NCI-H82 (cell line): ENCODE results near the gene EIF4ENIF1.
"Not testable (repeated sequence)": the region's sequence is repeated elsewhere in the genome, so short reads cannot be mapped to it uniquely, and the experiment has no call there.

ENCODE experiments used
- DNase-seq: peaks from one replicate; lab custom pipeline; 2025; lab: John Stamatoyannopoulos, UW

The EIF4ENIF1 gene

DNA sequence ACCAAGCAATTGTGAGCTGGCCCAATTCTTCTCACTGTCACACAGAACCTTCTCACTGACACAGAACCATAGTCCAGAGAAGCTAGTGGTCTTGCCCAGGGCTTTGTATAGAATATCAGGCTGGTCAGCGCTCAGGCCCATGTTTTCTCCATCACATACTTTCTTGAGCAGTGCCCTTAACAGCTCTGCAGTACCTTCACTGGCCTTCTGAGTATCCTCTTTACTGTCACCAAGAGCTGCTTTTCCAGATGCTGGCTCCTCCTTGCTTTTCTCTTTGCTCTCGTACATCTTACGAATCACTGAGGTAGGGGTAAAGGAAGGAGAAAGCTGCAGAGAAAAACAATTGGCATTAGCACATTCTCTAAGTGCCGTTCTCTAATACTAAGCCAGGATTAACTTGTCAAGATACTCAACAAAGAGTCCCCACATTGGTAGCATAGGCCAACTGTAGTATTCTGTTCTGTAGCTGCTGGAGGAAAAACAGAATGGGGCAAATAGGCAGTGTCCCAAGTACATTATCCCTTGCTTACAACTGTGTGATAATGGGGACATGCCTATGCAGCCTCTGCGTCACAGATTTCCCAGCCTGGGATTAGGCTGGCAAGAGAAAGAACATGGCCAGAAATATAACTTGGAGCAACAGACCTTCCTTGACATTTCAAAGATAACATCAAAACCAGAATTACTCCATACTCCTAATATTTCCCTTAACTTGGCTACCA, 46.7 kb downstream of the EIF4ENIF1 start:
- DNase-seq = peak; percentile 66

DNA sequence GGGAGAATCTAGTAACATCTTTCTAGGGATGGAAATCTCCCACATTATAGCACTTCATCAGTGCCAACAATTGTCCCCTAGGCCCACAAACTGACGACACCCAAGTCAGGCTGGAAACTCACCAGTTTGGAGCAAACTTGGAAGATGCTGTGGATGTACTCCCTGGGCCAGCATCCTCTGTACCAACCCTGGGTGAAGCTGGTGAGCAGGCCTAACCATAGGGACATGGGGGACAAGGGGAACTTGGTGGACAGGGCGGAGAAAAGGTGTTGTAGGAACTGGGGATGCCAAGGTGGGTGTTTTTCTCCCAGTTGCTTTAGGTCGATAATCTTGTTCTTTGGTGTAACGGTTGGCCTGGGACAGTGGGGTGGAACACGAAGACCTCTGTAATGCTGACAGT, 48.0 kb downstream of the EIF4ENIF1 start:
- DNase-seq = no peak

DNA sequence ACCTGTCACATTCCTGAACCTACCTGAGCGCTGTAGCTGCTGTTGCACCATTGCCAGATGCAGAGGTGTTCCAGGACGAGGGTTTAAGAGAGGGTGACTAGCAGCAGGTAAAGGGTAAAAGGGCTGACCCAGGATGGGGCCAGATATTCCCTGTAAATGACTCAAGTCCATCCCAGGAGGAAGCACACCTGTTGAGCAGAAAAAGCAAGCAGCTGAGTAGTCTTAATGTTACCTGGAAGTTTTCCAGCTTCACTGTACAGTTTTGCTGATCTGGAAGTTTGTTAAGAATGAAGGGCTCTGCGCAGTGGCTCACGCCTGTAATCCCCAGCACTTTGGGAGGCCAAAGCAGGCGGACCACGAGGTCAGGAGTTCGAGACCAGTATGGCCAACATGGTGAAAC, 49.0 kb downstream of the EIF4ENIF1 start:
- DNase-seq = no peak

DNA sequence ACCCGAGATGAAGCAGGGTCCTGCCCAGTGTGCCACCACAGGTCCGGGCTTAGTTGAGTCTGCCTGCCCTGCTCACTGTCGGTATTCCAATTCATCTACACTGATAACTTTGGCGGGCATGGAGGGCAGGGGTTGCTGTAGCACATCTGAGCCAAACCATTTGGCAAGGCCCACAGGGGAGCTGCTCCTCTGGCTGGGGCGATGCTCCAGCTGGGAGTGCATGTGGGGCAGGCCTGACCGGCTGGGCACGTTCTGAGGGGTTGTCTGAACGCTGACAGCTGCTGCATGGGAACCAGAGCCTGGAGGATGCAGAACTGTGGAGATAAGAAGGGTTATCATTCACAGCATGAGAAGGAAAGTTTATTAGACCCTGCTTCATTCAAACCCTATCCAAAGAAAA, 49.8 kb downstream of the EIF4ENIF1 start:
- DNase-seq = no peak

DNA sequence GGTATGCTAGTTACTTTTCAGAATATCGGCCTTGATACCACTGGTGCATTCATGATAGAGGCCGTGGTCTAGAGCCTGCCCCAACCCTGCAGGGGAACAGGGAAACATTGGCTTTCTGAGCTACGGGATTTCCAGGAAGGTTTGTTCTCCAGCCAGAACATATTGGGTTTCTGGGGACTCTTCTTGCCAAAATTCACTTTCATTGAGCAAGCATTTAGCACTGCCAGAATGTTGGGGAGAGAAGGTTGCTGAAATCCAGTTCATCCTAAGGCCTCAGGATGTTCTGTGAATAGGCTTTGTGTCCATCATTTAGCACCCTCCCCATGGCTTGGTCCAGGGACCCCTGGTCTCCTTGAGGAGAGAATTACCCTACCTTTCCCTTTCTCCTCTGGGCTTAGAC, 53.5 kb downstream of the EIF4ENIF1 start:
- no peak for DNase-seq

DNA sequence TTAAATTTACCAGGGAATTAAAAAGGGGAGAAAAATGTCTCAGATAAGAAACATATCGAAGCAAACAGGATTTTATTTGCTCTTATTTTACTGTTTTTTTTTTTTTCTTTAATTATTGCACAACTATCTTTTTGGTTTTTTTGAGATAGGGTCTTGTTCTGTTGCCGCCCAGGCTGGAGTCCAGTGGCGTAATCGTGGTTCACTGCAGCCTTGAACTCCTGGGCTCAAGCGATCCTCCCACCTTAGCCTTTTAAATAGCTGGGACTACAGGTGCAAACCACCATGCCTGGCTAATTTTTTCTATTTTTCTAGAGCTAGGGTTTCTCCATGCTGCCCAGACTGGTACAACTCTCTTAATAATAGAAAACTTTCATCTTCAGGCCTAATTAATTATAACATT, 57.7 kb downstream of the EIF4ENIF1 start:
- no peak for DNase-seq

DNA sequence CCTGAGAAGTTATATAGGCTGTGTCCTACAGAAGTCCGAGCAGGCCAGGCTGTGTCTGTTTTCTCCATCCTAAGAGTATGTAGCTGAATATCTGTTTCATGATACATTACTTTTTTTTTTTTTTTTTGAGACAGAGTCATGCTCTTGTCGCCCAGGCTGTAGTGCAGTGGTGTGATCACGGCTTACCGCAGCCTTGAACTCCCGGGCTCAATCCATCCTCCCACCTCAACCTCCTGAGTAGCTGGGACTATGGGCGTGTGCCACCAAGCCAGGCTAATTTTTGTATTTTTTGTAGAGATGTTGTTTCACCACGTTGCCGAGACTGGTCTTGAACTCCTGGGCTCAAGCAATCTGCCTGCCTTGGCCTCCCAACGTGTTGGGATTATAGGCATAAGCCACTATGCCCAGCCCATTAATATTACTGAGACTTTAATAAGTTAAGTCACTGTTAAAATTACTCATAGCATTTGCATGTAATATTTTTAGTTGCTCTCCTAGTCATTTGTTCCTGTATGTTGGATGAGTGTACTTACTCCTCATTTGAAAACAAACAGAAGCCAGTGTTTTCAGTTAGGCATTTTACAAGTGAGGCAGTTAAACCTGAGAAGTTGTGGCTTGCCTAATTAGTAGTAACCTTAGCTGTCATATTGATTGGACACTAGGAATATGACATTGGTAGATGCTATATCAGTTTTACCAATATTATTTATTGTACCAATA, 64.2 kb downstream of the EIF4ENIF1 start:
- no peak for DNase-seq

DNA sequence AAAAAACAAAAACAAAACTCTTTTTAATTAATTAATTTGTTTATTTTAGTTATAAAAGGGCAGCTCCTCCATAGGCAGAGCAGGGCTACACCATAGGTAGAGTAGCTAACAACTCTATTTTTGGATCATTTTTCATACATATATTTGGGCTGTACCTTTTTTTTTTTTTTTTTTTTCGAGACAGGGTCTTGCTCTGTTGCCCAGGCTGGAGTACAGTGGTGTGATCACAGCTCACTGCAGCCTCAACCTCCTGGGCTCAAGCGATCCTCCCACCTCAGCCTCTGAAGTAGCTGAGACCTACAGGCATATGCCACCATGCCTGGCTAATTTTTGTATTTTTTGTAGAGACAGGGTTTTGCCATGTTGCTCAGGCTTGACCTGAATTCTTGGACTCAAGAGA, 87.3 kb downstream of the EIF4ENIF1 start:
- not testable (repeated sequence) for DNase-seq

DNA sequence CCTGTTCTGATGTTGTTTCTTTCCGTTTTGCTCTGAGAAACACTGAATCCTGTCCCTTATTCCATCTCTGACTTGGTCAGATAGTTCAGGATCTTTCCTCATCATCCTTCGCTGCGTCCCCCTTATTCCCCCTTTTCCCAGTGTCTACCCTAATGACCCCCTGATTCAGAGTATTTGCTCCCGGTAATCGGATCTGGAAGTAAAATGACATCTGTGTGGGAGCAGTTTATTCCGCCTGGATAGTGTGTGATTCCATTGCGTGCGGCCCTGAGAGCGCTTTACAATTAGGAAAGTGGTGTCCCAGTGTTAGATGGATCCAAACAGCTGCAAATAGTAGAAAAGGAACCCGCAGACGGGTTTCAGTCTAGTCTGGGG, 89.6 kb downstream of the EIF4ENIF1 start:
- DNase-seq = peak; percentile 66

DNA sequence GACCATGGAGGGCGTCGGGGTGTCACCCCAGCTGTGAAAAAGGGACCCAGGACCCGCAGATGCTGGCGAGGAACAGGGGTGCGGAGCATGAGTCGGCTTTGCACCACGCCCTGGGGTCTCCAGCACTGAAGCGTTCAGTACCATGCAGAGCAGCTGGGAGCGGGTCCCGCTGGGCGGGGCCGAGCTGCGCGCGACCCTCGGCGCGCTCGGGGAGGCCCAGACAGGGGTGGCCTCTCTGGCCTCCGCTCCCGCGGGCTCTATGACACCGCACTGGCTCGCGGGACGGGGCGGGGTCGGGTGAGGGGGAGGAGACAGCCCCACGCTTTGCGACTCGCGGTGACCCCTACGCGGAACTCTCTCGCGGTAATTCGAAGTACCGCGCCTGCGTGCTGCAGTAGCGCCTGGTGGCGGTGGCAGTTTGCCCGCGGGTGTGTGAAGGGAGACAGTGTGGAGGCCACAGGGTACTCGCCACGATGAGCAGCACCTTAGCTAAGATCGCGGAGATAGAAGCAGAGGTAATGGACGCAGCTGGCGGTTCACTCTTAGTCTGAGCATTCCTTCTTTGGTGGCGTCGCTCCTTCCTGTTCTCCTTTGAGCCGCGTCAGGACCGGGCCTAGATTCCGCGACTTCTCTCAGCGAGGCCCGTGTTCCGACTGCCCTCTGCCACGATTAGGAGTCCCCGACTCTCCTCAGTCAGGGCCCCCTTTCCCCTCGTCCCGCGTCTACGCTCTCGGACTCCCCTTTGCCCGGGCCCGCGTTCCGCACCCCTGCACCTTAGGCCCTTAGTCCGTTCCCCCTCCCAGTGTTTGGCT, 90.2 kb downstream of the EIF4ENIF1 start, which contains the start of gene DRG1:
TSS of gene DRG1 (plus strand) at position 394 of the 812 bp plus-strand sequence. CDS start at position 474, 80 bp downstream.
- DNase-seq = peak; percentile 97

DNA sequence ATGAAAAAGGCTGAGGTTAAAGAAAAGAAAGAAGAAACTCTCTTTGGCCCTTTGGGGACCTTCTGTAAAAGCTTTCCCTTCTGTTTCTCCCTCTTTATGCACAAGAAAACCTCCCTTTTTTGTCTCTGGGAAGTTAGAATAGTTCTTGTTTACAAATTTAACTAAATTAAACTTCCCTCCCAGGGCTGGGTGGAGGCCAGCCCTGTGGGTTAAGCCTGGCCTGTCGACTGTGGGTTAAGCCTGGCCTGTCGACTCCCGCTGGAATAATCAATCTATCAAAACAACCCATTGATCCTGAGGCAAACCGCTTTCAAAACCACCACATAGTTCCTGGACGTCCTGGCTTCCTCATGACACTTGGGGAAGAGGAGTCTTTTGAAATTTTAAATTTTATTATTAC, 91.4 kb downstream of the EIF4ENIF1 start:
- peak; percentile 78 for DNase-seq

DNA sequence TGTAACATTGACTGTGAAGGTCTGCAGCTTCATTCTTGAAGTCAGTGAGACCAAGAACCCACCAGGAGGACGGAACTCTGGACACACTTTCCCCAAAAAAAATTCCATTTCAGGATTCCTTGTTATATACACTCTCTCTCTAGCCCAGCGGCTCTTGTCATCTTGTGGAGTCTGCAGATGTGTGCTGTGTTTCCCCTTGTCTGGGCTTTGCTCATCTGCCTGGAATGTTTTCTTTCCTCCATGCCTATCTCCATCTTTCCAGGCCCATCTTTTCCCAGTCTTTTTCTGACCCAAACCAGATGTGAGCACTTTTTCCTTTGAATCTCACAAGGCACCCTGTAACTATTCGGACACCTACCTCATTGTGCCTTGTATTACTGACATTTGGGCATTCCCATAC, 95.3 kb downstream of the EIF4ENIF1 start:
- DNase-seq = no peak

DNA sequence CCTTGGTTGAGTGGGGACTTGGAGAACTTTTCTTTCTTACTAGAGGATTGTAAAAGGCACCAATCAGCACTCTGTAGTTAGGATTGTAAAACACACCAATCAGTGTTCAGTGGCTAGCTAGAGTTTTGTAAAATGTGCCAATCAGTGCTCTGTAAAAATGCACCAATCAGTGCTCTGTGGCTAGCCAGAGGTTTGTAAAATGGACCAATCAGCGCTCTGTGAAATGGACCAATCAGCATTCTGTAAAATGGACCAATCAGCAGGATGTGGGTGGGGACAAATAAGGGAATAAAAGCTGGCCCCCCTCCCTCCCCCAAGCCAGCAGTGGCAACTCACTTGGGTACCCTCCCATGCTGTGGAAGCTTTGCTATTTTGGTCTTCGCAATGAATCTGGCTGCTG, 95.7 kb downstream of the EIF4ENIF1 start:
- no peak for DNase-seq
